ENCODE measurements around the gene EPB41L5. TPM values are rescaled to one million over a fixed set of nuclear protein-coding genes. Genes with fewer than 3 reads are reported as not detected.

Gene EPB41L5
- total RNA-seq, 2 experiments from 2014 or later, result 5.6 to 14.1 TPM

DNA sequence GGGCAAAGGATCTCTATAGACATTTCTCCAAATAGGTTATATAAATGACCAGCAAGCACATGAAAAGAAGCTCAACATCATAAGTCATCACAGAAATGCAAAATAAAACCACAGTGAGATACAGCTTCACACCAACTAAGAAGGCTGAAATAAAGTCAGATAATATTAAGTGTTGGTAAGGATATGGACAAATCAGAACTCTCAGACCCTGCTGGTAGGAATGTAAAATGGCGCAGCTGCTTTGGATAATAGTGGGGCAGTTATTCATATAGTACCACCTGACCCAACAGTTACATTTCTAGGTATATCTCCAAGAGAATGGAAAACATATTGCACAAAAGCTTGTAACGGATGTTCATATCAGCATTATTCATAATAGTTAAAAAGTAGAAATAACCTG is 14.0 kb downstream of the EPB41L5 start:
- CTCF ChIA-PET (ENCODE audit: unreplicated experiment), result no interaction called here

DNA sequence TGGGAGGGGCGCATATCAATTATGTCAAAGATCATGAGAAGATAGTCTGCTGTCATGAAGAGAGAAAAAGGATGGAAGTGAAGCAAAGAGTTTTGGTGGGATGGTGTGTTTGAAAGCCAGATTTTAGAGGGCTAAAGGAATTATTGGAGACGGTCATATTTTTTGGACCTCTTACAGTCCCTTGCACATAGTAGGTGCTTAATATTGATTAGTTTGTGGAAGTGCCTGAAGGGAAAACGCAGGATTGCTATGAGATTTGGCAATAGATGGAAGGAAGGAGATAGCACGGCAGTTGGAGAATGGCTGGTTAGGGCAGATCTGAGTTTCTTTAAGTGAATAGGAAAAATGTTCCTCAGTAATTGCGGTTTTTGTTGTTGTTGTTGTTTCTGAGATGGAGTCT is 15.9 kb downstream of the EPB41L5 start:
- Histone ChIP-seq H3K4me3 (ENCODE audit: low read depth, low read length, poor library complexity, severe bottlenecking) (no peak overlapping the region), H3K4me2 (ENCODE audit: low read length) (no peak overlapping the region), H3K4me1 (ENCODE audit: insufficient read depth, low read length, poor library complexity, severe bottlenecking) (no peaks in the 10 kb centered on the region), H3K79me2 (ENCODE audit: insufficient read depth, low read depth, low read length) (no peaks in the 10 kb centered on the region), H3K9me2 (ENCODE audit: insufficient read depth, low read length) (no peaks in the 10 kb centered on the region), H2AFZ (ENCODE audit: low read length) (no peak overlapping the region), H4K20me1 (ENCODE audit: insufficient read depth, low read length) (no peaks in the 10 kb centered on the region), H3K27ac (ENCODE audit: low read depth, low read length, poor library complexity, severe bottlenecking) (no peak overlapping the region), H3K36me3 (ENCODE audit: insufficient read depth, low read length) (no peaks in the 10 kb centered on the region; the same call in 1 of the 2 replicates), H3K9me3 (ENCODE audit: low read length) (no peaks in the 10 kb centered on the region)
- CTCF ChIA-PET (ENCODE audit: unreplicated experiment), result no interaction called here
- no peak for TF ChIP-seq CTCF (conservative IDR thresholded peaks at IDR 0.05; ENCODE audit: low read length)
- no peak for TF ChIP-seq EZH2phosphoT487 (IDR thresholded peaks at IDR 0.05; ENCODE audit: borderline replicate concordance, low read depth, low read length)
- no TSS peak for BruUV-seq (replicated peaks)
- intact Hi-C loops (cut with micrococcal nuclease; ENCODE audit: unreplicated experiment), result no loop called here
- POLR2A ChIA-PET, result interaction anchor here (1.2 kb wide), 1 partner anchor 68 kb away, joined by 3 read pairs; no protein-coding TSS in a partner anchor
- DNase-seq (ENCODE audit: low spot score), result no peak

More for the DNA sequence above, 14.0 kb downstream of the EPB41L5 start:
- H2AFZ ChIP-seq (ENCODE audit: low read length), result no peak overlapping the region
- H3K4me1 ChIP-seq (ENCODE audit: insufficient read depth, low read length, poor library complexity, severe bottlenecking), result no peaks in the 10 kb centered on the region
- H3K27ac ChIP-seq (ENCODE audit: low read depth, low read length, poor library complexity, severe bottlenecking), result no peak overlapping the region
- H3K9me3 ChIP-seq (ENCODE audit: low read length), result no peaks in the 10 kb centered on the region
- BruUV-seq (replicated peaks), result no TSS peak
- H4K20me1 ChIP-seq (ENCODE audit: insufficient read depth, low read length), result no peaks in the 10 kb centered on the region
- H3K36me3 ChIP-seq (ENCODE audit: insufficient read depth, low read length), result no peaks in the 10 kb centered on the region; the same call in 1 of the 2 replicates
- intact Hi-C loops (cut with micrococcal nuclease; ENCODE audit: unreplicated experiment), result no loop called here
- no peaks in the 10 kb centered on the region for H3K9me2 ChIP-seq (ENCODE audit: insufficient read depth, low read length)
- H3K4me3 ChIP-seq (ENCODE audit: low read depth, low read length, poor library complexity, severe bottlenecking), result no peak overlapping the region
- POLR2A ChIA-PET, result interaction anchor here (0.6 kb wide), 1 partner anchor 230 kb away, joined by 3 read pairs; no protein-coding TSS in a partner anchor
- no peaks in the 10 kb centered on the region for H3K79me2 ChIP-seq (ENCODE audit: insufficient read depth, low read depth, low read length)
- TF ChIP-seq EZH2phosphoT487 (IDR thresholded peaks at IDR 0.05; ENCODE audit: borderline replicate concordance, low read depth, low read length), result no peak
- no peak overlapping the region for H3K4me2 ChIP-seq (ENCODE audit: low read length)
- no peak for DNase-seq (ENCODE audit: low spot score)

DNA sequence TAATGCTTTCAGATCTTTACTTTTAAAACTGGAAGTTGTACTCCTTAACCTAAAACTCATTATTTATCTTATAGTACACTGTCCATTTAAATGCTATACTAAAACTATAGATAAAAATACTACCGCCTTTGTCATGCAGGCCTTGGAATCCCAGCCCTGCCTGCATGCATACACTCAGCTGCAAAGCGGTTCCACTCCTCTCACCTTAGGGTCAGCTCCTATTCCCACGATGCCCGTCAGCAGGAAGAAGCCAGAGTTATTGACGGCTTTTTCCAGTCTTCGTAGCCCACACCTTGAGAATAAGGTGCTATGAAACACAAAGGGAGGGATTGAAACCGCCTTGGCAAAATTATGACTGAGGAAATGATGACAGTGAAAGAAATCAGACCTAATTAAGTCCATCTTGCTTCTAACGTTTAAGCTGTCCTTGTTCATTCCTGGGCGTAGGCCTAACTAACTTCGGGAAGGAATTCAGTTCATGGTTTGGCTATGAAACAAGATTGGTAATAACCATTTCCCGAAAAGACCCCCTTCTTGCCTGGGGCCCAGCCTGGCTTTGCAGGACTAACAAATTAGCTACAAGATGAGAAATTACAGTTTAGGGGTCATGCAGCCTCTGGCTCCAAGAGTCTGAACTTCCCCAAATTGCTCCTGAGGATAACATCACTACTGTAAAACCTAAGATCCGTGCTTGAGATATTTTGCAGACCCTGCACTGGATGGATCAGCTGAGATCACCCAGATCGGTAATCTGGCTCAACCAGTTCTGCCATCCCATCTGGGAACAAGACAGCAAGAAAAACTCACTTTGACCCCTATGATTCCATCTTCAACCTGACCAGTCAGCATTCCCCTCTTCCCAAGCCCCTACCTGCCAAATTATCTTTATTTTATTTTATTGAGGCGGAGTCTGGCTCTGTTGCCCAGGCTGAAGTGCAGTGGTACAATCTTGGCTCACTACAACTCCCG is 17.1 kb downstream of the EPB41L5 start:
- no peak overlapping the region for H3K4me3 ChIP-seq (ENCODE audit: low read depth, low read length, poor library complexity, severe bottlenecking)
- ChIA-PET POLR2A (interaction anchor here (0.6 to 1.2 kb wide), 2 partner anchors 15 to 67 kb away, joined by 3 read pairs; no protein-coding TSS in a partner anchor), CTCF (ENCODE audit: unreplicated experiment) (no interaction called here)
- H3K9me3 ChIP-seq (ENCODE audit: low read length), result no peaks in the 10 kb centered on the region
- H3K27ac ChIP-seq (ENCODE audit: low read depth, low read length, poor library complexity, severe bottlenecking), result no peak overlapping the region
- H3K4me2 ChIP-seq (ENCODE audit: low read length), result no peak overlapping the region
- no peaks in the 10 kb centered on the region for H3K79me2 ChIP-seq (ENCODE audit: insufficient read depth, low read depth, low read length)
- no peaks in the 10 kb centered on the region for H3K36me3 ChIP-seq (ENCODE audit: insufficient read depth, low read length)
- intact Hi-C loops (cut with micrococcal nuclease; ENCODE audit: unreplicated experiment), result no loop called here
- no peak for DNase-seq (ENCODE audit: low spot score)
- H3K9me2 ChIP-seq (ENCODE audit: insufficient read depth, low read length), result no peaks in the 10 kb centered on the region
- H3K4me1 ChIP-seq (ENCODE audit: insufficient read depth, low read length, poor library complexity, severe bottlenecking), result no peaks in the 10 kb centered on the region
- no TSS peak for BruUV-seq (replicated peaks)
- no peaks in the 10 kb centered on the region for H4K20me1 ChIP-seq (ENCODE audit: insufficient read depth, low read length)
- H2AFZ ChIP-seq (ENCODE audit: low read length), result no peak overlapping the region
- TF ChIP-seq CTCF (conservative IDR thresholded peaks at IDR 0.05; ENCODE audit: low read length), result no peak
- no peak for TF ChIP-seq EZH2phosphoT487 (IDR thresholded peaks at IDR 0.05; ENCODE audit: borderline replicate concordance, low read depth, low read length)
